Left lung (tissue), 10 donors: ENCODE data around the gene ASS1. TPM values are rescaled to one million over a fixed set of nuclear protein-coding genes. Genes with fewer than 3 reads are reported as not detected.

ENCODE experiments used
- ATAC-seq: fragments of 200-7000 bp; cut with Tn5 transposase; one replicate; pipeline ENCODE4 v1.9.1; 2020; ENCODE audit warnings: moderate library complexity
- DNase-seq, 4 donors: peaks; one replicate each; pipeline ENCODE4 v3.0.0-alpha.2; 2013 to 2020
- H3K27ac ChIP-seq, 2 donors: fragments of 200-600 bp; sonication (generic) in 1 of 2; one replicate each; pipeline versions ENCODE4 v1.5.0 to v1.8.0; 2020 to 2021
- H3K27me3 ChIP-seq, 2 donors: fragments of 200-600 bp; sonication (generic) in 1 of 2; one replicate each; pipeline versions ENCODE4 v1.5.0 to v1.8.0; 2020 to 2021
- H3K36me3 ChIP-seq, 2 donors: fragments of 200-600 bp; sonication (generic) in 1 of 2; one replicate each; pipeline versions ENCODE4 v1.5.0 to v1.8.0; 2020 to 2021
- H3K4me1 ChIP-seq, 2 donors: fragments of 200-600 bp; one replicate each; pipeline ENCODE4 v1.8.0; 2021
- H3K4me3 ChIP-seq, 2 donors: fragments of 200-600 bp; sonication (generic) in 1 of 2; one replicate each; pipeline versions ENCODE4 v1.5.0 to v1.8.0; 2020 to 2021; ENCODE audit warnings: mild to moderate bottlenecking in 1 of 2
- H3K9me3 ChIP-seq, 2 donors: fragments of 200-600 bp; sonication (generic) in 1 of 2; one replicate each; pipeline versions ENCODE4 v1.5.0 to v1.8.0; 2020 to 2021
- CTCF ChIP-seq, 2 donors: fragments of 200-600 bp; sonication (generic) in 1 of 2; IDR thresholded peaks; one replicate each; pipeline versions ENCODE4 v1.5.0 to v1.8.0; 2021; ENCODE audit warnings: antibody characterized with exemption in 2 of 2
- intact Hi-C, 2 donors: fragments of 100-400 bp; cut with DNase I; formaldehyde crosslinking; loops; one replicate each; pipeline versions ENCODE4 v1.11.2 to v1.14.2; 2022
- polyA plus RNA-seq, 6 donors: library from polyadenylated mRNA; unstranded; fragments of 120-200 nt; gene quantifications; one replicate each; pipeline ENCODE4 v1.2.1, GENCODE V29; 2013; ENCODE audit not compliant: insufficient read length in 6 of 6
- total RNA-seq, 2 donors: library from RNA; stranded (reverse); fragmentation: NEBNext Ultra II Directional; extraction: Animal tissue kit (Norgen Biotek cat#: 25700); gene quantifications; one replicate each; pipeline ENCODE4 v1.2.1, GENCODE V29; 2021
- donor health status: DM: no; HTN: yes; CAD: no.
- donor health status: DM: no; HTN: no; CAD: no.

ASS1 gene
- total and polyA plus RNA-seq, 8 donors = 11.9 to 99.7 (median 27.8) TPM

- DNase-seq (no peak), ATAC-seq (no peak)
- Histone ChIP-seq H3K27ac (no peak overlapping the region), H3K4me1 (peaks cover 0 to 4% of the 10 kb centered on the region in 2 donors), H3K36me3 (no peaks in the 10 kb centered on the region), H3K27me3 (peaks cover 42 to 85% of the 10 kb centered on the region in 2 donors), H3K9me3 (no peaks in the 10 kb centered on the region), H3K4me3 (no peak overlapping the region)
- no peak for TF ChIP-seq CTCF (IDR thresholded peaks at IDR 0.05)
- intact Hi-C loops = no loop called here
Observed at GRCh38 chr9:130536701-130537107, 91.9 kb downstream of the ASS1 start.

GRCh38 chr9:130537346-130538050, 92.7 kb downstream of the ASS1 start:
- H3K27me3 ChIP-seq = peaks cover 42 to 93% of the 10 kb centered on the region in 2 donors
- ATAC-seq = peak; percentile 41

GRCh38 chr9:130539420-130540223, 94.9 kb downstream of the ASS1 start:
- intact Hi-C loops = no loop called here
- Histone ChIP-seq H3K4me3 (no peak overlapping the region), H3K36me3 (no peaks in the 10 kb centered on the region), H3K27ac (no peak overlapping the region), H3K9me3 (no peaks in the 10 kb centered on the region), H3K4me1 (peaks cover 0 to 4% of the 10 kb centered on the region in 2 donors), H3K27me3 (peaks cover 42 to 93% of the 10 kb centered on the region in 2 donors)
- TF ChIP-seq CTCF (IDR thresholded peaks at IDR 0.05) = no peak
- DNase-seq (no peak), ATAC-seq (peak; percentile 19)

More at GRCh38 chr9:130537346-130538050, 92.7 kb downstream of the ASS1 start:
- no peak for TF ChIP-seq CTCF (IDR thresholded peaks at IDR 0.05)
- Histone ChIP-seq H3K4me1 (peaks cover 0 to 4% of the 10 kb centered on the region in 2 donors), H3K9me3 (no peaks in the 10 kb centered on the region), H3K36me3 (no peaks in the 10 kb centered on the region), H3K27ac (no peak overlapping the region), H3K4me3 (no peak overlapping the region)
- no peak for DNase-seq
- intact Hi-C loops = no loop called here

GRCh38 chr9:130541533-130541932, 96.8 kb downstream of the ASS1 start:
- Histone ChIP-seq H3K27me3 (peaks cover 28 to 75% of the 10 kb centered on the region in 2 donors), H3K4me1 (peaks cover 0 to 4% of the 10 kb centered on the region in 2 donors), H3K9me3 (no peaks in the 10 kb centered on the region), H3K4me3 (no peak overlapping the region), H3K36me3 (no peaks in the 10 kb centered on the region), H3K27ac (no peak overlapping the region)
- ATAC-seq (no peak), DNase-seq (no peak)
- TF ChIP-seq CTCF (IDR thresholded peaks at IDR 0.05) = no peak
- intact Hi-C loops = no loop called here

DNA sequence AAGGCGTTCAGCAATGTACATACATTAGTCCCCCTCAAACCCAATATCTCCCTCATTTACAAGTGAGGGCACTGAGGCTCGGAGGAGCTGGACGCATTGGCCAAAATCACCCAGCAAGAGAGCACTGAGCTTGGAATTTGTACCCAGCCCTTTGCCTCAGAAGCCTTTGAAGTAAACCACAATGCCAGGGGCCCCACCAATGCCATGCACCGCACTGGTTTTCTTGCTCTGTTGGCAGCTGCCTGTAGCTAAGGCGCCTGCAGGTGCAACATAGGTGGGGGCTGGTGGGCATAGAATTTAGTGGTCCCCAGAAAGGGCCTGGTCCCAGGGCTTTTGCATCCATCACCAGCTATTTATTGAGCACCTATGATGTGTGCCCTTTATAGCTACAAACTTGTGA, 97.3 kb downstream of the ASS1 start:
- Histone ChIP-seq H3K9me3 (no peaks in the 10 kb centered on the region), H3K4me3 (no peak overlapping the region), H3K27me3 (peaks cover 23 to 70% of the 10 kb centered on the region in 2 donors), H3K27ac (no peak overlapping the region), H3K36me3 (no peaks in the 10 kb centered on the region), H3K4me1 (peaks cover 0 to 4% of the 10 kb centered on the region in 2 donors)
- intact Hi-C loops = no loop called here
- no peak for ATAC-seq
- no peak for TF ChIP-seq CTCF (IDR thresholded peaks at IDR 0.05)
- no peak for DNase-seq
